GM19455 (cell line): Measurements from ENCODE around the gene ZBP1.

Source experiments
- ATAC-seq: cut with Tn5 transposase; IDR thresholded peaks from one replicate; pipeline ENCODE4 v1.9.1; 2021; ENCODE audit not compliant: unreplicated experiment

ZBP1 gene

GRCh38 chr20:57561356-57562279, 58.6 kb downstream of the ZBP1 start:
- no peak for ATAC-seq

DNA sequence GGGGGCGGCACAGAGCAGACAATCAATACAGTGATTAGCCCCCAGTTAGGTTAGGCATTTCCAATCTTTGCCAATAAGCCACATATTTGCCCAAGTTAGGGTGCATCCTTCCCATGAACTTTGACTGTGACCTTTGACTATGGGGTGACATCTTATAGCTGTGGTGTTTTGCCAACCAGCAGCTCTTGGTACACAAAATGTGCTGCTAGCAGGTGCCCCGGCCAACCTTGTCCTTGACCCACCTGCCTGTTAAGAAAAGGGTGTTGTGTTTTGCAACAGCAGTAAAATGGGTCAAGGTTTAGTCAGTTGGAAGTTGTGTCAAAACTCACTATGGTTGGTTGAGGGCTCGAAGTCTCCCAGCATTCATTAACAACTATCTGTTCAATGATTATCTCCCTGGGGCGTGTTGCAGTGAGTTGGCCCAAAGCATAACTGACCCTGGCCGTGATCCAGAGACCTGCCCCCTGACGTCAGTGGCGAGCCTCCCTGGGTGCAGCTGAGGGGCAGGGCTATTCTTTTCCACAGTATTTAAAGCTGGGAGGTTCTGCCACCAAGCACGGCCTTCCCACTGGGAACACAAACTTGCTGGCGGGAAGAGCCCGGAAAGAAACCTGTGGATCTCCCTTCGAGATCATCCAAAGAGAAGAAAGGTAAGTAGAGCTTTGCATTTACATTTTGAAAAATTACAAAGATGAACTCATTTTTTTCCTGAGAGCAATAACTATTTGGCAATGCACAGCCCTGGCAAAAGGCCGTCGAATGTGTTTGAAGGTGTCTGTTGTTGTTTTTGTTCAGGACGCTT, 59.5 kb downstream of the ZBP1 start, which contains the start of gene PCK1:
PCK1 (plus strand) TSS at position 557 of the 802 bp plus-strand sequence. CDS start 302 bp downstream, outside the sequence.
- ATAC-seq = no peak

- ATAC-seq = no peak
These were observed 60.3 kb downstream of the ZBP1 start for GRCh38 chr20:57559658-57560553.

- ATAC-seq = no peak
These were observed 61.0 kb downstream of the ZBP1 start for GRCh38 chr20:57559289-57559634.

DNA sequence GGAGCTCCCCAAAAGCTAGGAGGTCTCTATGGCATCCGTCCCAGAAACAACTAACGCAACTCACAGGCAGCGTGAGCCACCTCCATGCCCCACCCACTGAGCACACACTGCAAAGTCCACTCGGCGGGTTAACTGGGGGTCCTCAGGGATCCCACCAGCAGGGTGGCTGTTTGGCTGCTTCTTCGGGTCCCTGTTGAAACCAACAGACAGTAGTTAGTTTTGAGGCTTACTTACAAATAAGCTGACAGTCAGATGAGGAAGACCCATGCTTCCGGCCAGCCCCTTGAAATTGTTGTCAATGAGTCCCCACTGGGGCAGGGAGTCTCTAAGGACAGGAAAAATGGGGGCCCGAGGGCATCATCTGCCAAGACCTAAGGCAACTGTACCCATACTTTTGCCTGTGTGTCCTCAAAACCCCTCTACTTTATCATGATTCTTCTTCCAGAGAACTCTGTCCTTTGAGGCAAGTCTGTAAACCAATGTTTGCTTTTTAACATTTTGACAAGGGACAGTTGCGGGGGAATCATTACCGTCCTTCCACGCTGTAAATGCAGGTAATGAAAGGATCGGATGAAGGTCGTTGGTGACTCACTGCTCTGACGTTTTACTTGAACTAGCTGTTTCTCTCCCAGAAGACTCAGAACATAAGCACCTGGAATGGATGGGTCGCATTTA, 61.5 kb downstream of the ZBP1 start:
- no peak for ATAC-seq

DNA sequence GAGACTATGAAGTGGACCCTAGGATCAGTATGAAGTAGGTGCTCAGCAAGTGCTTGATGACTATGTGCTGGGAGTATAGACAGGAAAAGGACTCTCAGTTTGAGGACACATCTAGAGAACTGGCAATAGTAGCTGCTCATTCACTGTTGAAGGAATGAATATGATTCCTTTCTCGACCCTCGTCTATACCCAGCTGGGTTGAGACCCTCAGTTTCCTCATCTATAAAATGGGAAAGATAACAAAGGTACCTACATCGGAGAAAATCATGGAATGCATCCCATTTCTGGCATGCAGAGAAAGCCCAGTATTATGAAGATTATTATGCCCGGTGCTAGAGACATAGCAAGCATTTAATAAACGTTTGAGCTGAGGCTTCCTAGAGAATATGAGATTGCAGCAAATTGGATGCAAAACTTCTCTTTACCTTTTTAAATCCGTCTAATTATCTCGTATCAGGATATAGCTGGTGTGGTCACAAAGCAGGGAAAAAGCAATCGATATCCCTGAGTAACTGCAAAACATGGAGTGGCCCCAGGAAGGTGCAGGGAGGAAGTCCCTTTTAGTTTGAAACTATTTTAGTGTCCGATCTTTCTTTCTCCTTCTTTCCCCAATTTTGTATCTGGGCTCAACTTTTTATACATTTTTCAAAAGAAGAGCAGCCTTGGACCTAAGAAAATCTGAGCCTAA, 62.2 kb downstream of the ZBP1 start:
- ATAC-seq = no peak

DNA sequence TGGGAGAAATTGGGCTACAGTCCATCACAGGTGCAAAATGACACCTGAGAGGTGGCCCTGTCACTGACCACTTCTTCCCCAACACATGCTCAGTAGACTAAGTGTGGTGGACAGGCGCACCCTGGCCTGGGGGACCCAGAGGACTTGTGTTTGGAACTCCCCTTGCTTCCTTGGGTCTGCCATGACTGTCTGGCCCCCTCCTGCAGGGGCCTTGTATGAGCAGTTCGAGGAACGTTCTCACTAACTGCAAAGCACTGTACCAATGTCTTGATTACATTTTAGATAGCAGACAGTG, 63.3 kb downstream of the ZBP1 start:
- ATAC-seq = no peak

DNA sequence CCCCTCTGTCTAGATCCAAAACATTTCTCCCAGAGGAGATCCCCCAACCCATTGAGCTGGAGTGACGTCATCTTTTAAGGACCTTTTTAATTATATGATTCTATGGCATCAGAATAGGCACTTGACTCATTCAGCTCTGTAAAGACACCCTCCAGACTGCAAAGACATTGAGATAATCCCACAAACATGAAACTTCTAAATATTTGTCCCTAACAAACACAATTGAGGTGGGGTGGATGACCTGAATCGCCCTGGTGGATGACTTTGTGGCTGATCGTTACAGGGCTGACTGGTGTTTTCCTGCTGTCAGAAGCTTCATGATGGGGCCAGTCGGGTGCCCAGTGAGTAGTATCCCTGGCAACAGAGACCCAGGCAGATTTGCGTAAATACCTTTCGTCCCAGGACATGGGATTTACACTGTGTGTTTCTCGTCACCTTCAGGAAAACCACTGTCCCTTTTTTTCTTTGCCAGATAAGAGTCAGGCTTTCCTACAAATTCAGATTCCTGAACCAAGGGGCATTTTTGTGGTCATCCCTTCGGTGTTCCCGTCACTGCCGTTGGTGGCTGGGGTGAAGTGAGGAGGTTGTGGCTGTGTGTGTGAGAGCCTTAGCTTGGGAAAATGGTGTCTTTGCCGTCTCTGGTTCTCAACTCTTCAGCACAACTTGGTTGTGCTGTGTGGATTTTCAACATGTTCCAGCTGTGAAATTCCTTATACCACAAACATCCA, 64.6 kb downstream of the ZBP1 start:
- no peak for ATAC-seq
